ENCODE measurements around the gene NMRK2.
A peak's percentile ranks its signal among the peaks of the same experiment; 100 is the strongest.
"Not testable (repeated sequence)": the region's sequence is repeated elsewhere in the genome, so short reads cannot be mapped to it uniquely, and the experiment has no call there.

The NMRK2 gene

DNA sequence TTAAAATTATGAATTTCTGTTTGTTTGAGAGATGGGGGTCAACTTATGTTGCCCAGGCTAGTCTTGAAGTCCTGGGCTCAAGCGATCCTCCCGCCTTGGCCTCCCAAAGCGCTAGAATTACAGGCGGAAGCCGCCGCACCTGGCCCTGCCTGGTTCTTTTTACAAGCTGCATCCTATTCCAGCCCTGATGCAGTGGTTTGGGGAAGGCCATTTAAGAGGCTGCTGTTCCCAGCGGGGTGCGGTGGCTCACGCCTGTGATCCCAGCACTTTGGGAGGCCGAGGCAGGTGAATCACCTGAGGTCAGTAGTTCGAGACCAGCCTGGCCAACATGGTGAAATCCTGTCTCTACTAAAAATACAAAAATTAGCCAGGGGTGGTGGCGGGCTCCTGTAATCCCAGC, 35.1 kb downstream of the NMRK2 start:
- not testable (repeated sequence) for H3K36me3 ChIP-seq (ENCODE audit: insufficient read depth, low read length); H3K27me3 ChIP-seq (ENCODE audit: insufficient read depth, low read length); H2AFZ ChIP-seq (ENCODE audit: low read length, unreplicated experiment); H3K4me3 ChIP-seq (ENCODE audit: low read depth, low read length)
- Histone ChIP-seq H3K4me1 (ENCODE audit: control insufficient read depth, insufficient read depth, low read length, unreplicated experiment) (peaks cover 15% of the 10 kb centered on the region), H3K79me2 (ENCODE audit: control insufficient read depth, insufficient read depth, low read length, unreplicated experiment) (peaks cover 43% of the 10 kb centered on the region), H3K27ac (ENCODE audit: low read depth, low read length) (peak overlapping the region; percentile 94)

- H3K36me3 ChIP-seq (ENCODE audit: insufficient read depth, low read length) = no peaks in the 10 kb centered on the region
- peaks cover 43% of the 10 kb centered on the region for H3K79me2 ChIP-seq (ENCODE audit: control insufficient read depth, insufficient read depth, low read length, unreplicated experiment)
- H2AFZ ChIP-seq (ENCODE audit: low read length, unreplicated experiment) = no peak overlapping the region
- H3K27ac ChIP-seq (ENCODE audit: low read depth, low read length) = peak overlapping the region; percentile 94
- no peaks in the 10 kb centered on the region for H3K27me3 ChIP-seq (ENCODE audit: insufficient read depth, low read length)
- H3K4me3 ChIP-seq (ENCODE audit: low read depth, low read length) = peak overlapping the region; percentile 92
- peaks cover 15% of the 10 kb centered on the region for H3K4me1 ChIP-seq (ENCODE audit: control insufficient read depth, insufficient read depth, low read length, unreplicated experiment)
Measured at GRCh38 chr19:3968556-3969434, 35.9 kb downstream of the NMRK2 start.

DNA sequence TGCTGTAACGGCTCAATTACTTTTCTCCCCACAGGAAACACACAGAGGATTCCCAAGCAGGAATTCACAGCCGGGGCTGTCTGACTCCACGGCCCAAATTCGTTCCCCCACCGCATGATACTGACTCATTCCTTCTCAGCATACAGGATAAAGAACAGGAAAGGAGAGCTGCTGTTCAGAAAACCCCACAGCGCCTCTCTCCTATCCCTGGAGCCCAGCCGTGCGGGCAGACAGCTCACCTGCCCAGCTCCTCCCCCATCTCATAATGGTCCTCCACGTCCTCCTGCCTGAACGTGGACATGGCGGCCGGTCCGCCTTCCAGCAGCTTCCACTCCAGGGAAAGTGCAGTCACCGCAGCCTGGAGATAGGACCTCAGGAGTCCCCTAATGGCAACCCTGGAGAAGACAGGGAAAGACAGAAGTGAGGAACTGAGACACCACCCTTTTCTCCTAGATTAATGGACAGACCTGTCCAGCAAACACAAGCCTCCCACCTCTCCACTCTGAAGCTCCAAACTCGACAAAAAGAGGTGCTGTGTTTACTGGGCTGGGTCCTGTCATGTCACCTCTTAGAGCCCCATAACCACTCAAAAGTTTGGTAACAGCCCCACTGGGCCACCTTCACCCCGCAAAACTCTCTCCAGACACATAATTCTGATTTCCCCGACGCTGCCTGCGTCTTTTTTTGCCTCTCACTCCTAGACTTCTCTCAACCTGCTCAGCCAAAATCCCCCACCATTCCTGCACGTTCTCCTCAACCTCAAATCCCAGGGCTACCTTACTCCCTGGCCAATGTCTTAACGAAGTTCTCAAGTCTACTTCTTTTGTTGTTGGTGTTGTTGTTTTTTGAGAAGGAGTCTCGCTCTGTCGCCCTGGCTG, 36.8 kb downstream of the NMRK2 start:
- Histone ChIP-seq H3K27ac (ENCODE audit: low read depth, low read length) (peak overlapping the region; percentile 94), H2AFZ (ENCODE audit: low read length, unreplicated experiment) (no peak overlapping the region), H3K4me1 (ENCODE audit: control insufficient read depth, insufficient read depth, low read length, unreplicated experiment) (peaks cover 15% of the 10 kb centered on the region), H3K4me3 (ENCODE audit: low read depth, low read length) (peak overlapping the region; percentile 92), H3K36me3 (ENCODE audit: insufficient read depth, low read length) (no peaks in the 10 kb centered on the region), H3K27me3 (ENCODE audit: insufficient read depth, low read length) (no peaks in the 10 kb centered on the region), H3K79me2 (ENCODE audit: control insufficient read depth, insufficient read depth, low read length, unreplicated experiment) (peaks cover 43% of the 10 kb centered on the region)

GRCh38 chr19:3970313-3970807, 37.5 kb downstream of the NMRK2 start:
- Histone ChIP-seq H2AFZ (ENCODE audit: low read length, unreplicated experiment) (no peak overlapping the region), H3K4me3 (ENCODE audit: low read depth, low read length) (peak overlapping the region; percentile 92), H3K4me1 (ENCODE audit: control insufficient read depth, insufficient read depth, low read length, unreplicated experiment) (peaks cover 15% of the 10 kb centered on the region), H3K36me3 (ENCODE audit: insufficient read depth, low read length) (no peaks in the 10 kb centered on the region), H3K27ac (ENCODE audit: low read depth, low read length) (peak overlapping the region; percentile 94), H3K27me3 (ENCODE audit: insufficient read depth, low read length) (no peaks in the 10 kb centered on the region), H3K79me2 (ENCODE audit: control insufficient read depth, insufficient read depth, low read length, unreplicated experiment) (peaks cover 43% of the 10 kb centered on the region)

GRCh38 chr19:3970808-3971598, 38.1 kb downstream of the NMRK2 start, which contains the start of gene DAPK3:
Gene DAPK3, minus strand, starts transcription at chr19:3971099. Its CDS starts 1,364 bp downstream, at chr19:3969735.
- H3K4me1 ChIP-seq (ENCODE audit: control insufficient read depth, insufficient read depth, low read length, unreplicated experiment) = peaks cover 15% of the 10 kb centered on the region
- H3K4me3 ChIP-seq (ENCODE audit: low read depth, low read length) = peak within 1 kb of the TSS; percentile 92
- H3K36me3 ChIP-seq (ENCODE audit: insufficient read depth, low read length) = no peaks in the 10 kb centered on the region
- H2AFZ ChIP-seq (ENCODE audit: low read length, unreplicated experiment) = no peak within 1 kb of the TSS
- H3K27me3 ChIP-seq (ENCODE audit: insufficient read depth, low read length) = no peaks in the 10 kb centered on the region
- peak within 1 kb of the TSS; percentile 94 for H3K27ac ChIP-seq (ENCODE audit: low read depth, low read length)
- H3K79me2 ChIP-seq (ENCODE audit: control insufficient read depth, insufficient read depth, low read length, unreplicated experiment) = peaks cover 38% of the 10 kb centered on the region

DNA sequence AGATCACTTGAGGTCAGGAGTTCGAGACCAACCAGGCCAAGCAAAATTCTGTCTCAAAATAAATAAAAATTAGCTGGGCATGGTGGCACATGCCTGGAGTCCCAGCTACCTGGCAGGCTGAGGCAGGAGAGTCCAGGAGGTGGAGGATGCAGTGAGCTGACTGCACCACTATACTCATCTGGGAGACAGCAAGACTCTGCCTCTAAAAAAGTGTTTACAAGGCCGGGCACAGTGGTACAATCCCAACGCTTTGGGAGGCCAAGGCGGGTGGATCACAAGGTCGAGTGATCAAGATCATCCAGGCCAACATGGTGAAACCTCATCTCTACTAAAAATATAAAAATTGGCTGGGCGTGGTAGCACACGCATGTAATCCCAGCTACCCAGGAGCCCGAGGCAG, 42.3 kb downstream of the NMRK2 start:
- Histone ChIP-seq H3K27ac (ENCODE audit: low read depth, low read length) (no peak overlapping the region), H2AFZ (ENCODE audit: low read length, unreplicated experiment) (no peak overlapping the region), H3K4me3 (ENCODE audit: low read depth, low read length) (no peak overlapping the region), H3K36me3 (ENCODE audit: insufficient read depth, low read length) (peaks cover 17% of the 10 kb centered on the region; the same call in 1 of the 2 replicates), H3K4me1 (ENCODE audit: control insufficient read depth, insufficient read depth, low read length, unreplicated experiment) (peaks cover 3% of the 10 kb centered on the region), H3K27me3 (ENCODE audit: insufficient read depth, low read length) (no peaks in the 10 kb centered on the region), H3K79me2 (ENCODE audit: control insufficient read depth, insufficient read depth, low read length, unreplicated experiment) (peaks cover 35% of the 10 kb centered on the region)

DNA sequence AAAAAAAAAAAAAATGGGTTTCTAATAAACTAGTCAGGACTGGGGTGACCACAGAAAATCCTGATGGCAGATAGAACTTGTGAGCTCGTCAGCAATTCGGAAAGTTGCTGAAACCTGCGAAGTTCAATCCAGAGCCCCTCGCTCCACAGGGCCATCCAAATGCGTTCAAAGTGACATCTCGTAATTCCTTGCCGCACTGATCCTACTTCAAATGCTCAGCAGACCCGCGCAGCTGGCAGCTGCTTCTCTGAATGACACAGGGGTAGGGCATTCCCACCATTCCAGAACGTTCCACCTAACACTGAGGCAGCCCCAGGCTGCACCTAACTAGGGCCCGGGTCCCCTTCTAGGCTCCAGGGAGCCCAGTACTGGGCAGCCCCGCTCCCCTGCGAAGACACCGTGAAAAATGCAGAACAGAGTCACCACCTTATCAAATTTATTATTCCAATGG, 42.8 kb downstream of the NMRK2 start:
- Histone ChIP-seq H3K4me3 (ENCODE audit: low read depth, low read length) (no peak overlapping the region), H3K27ac (ENCODE audit: low read depth, low read length) (no peak overlapping the region), H3K79me2 (ENCODE audit: control insufficient read depth, insufficient read depth, low read length, unreplicated experiment) (peaks cover 35% of the 10 kb centered on the region), H3K36me3 (ENCODE audit: insufficient read depth, low read length) (peaks cover 21% of the 10 kb centered on the region; the same call in 1 of the 2 replicates), H3K27me3 (ENCODE audit: insufficient read depth, low read length) (no peaks in the 10 kb centered on the region), H2AFZ (ENCODE audit: low read length, unreplicated experiment) (no peak overlapping the region), H3K4me1 (ENCODE audit: control insufficient read depth, insufficient read depth, low read length, unreplicated experiment) (peaks cover 3% of the 10 kb centered on the region)

- Histone ChIP-seq H3K79me2 (ENCODE audit: control insufficient read depth, insufficient read depth, low read length, unreplicated experiment) (peaks cover 43% of the 10 kb centered on the region), H3K4me3 (ENCODE audit: low read depth, low read length) (no peak overlapping the region), H3K4me1 (ENCODE audit: control insufficient read depth, insufficient read depth, low read length, unreplicated experiment) (peaks cover 7% of the 10 kb centered on the region), H3K27me3 (ENCODE audit: insufficient read depth, low read length) (no peaks in the 10 kb centered on the region), H3K36me3 (ENCODE audit: insufficient read depth, low read length) (peaks cover 31% of the 10 kb centered on the region; the same call in 1 of the 2 replicates), H2AFZ (ENCODE audit: low read length, unreplicated experiment) (no peak overlapping the region), H3K27ac (ENCODE audit: low read depth, low read length) (no peak overlapping the region)
Measured at GRCh38 chr19:3976495-3977241, 43.8 kb downstream of the NMRK2 start.

DNA sequence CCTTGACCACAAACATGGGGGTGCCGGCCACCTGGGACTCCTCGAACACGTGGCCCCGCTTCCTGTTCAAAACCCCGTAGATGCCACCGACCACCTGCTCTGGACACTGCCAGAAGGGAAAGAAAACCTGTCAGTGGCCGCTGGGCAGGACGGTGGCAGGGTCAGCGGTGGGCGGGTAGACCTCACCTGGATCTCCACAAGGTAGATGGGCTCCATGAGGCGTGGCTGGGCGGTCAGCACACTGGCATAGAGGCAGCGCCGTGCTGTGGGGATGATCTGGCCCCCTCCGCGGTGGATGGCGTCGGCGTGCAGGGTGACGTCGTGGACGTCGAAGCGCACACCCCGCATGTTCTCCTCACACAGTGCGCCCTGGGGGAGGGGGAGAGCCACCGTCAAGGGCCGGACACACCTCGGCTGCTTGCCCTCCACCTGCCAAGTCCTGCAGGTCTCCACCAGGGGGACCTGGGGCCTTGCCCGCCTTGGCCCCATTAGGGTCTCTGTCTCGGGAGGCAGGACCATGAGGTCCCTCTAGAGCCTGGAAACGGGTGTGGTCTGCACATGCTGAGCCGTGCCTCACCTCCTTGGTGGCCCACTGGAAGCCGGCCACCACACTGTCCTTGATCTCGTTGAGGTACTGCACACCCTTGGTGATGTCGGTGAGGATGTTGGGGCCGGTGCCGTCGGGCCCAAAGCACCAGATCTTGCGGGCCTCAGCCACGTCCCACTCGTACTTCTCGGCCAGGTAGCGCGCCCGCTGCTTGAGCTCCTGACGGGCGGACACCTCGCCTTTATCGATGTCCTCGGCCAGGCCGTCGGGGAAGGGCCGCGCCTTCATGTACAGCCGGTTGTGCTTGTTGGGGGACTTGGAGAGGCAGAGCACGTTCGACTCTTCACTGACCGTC, 44.6 kb downstream of the NMRK2 start:
- Histone ChIP-seq H2AFZ (ENCODE audit: low read length, unreplicated experiment) (no peak overlapping the region), H3K79me2 (ENCODE audit: control insufficient read depth, insufficient read depth, low read length, unreplicated experiment) (peaks cover 51% of the 10 kb centered on the region), H3K27me3 (ENCODE audit: insufficient read depth, low read length) (no peaks in the 10 kb centered on the region), H3K4me1 (ENCODE audit: control insufficient read depth, insufficient read depth, low read length, unreplicated experiment) (peaks cover 7% of the 10 kb centered on the region), H3K36me3 (ENCODE audit: insufficient read depth, low read length) (peaks cover 36% of the 10 kb centered on the region; the same call in 1 of the 2 replicates), H3K27ac (ENCODE audit: low read depth, low read length) (no peak overlapping the region), H3K4me3 (ENCODE audit: low read depth, low read length) (no peak overlapping the region)
